ENCODE data around the gene CRKL.

DNA sequence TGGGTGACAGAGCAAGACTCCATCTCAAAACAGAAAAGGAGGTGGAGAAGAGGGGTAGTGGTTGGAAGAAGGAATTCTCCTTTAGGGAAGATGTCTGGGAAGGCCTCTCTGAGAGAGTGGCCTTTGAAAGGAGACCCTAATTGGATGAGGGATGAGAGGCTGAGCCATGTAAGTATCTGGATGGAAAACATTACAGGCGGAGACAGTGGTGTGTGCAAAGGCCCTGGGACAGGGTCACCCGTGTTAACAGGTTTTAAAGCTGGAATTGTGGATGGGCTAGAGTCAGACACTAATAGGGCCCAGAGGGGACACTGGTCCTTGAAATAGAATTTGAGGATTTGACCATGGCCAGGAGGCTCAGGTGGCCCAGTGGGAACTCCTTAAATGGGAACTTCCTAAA lies 48.0 kb upstream of the CRKL start:
- TF ChIP-seq, protein P1, sequence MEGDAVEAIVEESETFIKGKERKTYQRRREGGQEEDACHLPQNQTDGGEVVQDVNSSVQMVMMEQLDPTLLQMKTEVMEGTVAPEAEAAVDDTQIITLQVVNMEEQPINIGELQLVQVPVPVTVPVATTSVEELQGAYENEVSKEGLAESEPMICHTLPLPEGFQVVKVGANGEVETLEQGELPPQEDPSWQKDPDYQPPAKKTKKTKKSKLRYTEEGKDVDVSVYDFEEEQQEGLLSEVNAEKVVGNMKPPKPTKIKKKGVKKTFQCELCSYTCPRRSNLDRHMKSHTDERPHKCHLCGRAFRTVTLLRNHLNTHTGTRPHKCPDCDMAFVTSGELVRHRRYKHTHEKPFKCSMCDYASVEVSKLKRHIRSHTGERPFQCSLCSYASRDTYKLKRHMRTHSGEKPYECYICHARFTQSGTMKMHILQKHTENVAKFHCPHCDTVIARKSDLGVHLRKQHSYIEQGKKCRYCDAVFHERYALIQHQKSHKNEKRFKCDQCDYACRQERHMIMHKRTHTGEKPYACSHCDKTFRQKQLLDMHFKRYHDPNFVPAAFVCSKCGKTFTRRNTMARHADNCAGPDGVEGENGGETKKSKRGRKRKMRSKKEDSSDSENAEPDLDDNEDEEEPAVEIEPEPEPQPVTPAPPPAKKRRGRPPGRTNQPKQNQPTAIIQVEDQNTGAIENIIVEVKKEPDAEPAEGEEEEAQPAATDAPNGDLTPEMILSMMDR (IDR thresholded peaks at IDR 0.05) = no peak
- TF ChIP-seq POLR2A (IDR thresholded peaks at IDR 0.05) = no peak

Measured in testis (tissue), 2 donors.